Lower leg skin (tissue), 4 donors: ENCODE measurements around the gene STAG1. TPM values are rescaled to one million over a fixed set of nuclear protein-coding genes. Genes with fewer than 3 reads are reported as not detected.
"Not testable (repeated sequence)": the region's sequence is repeated elsewhere in the genome, so short reads cannot be mapped to it uniquely, and the experiment has no call there.

Experiments used
- DNase-seq, 2 donors: peaks; one replicate each; pipeline ENCODE4 v3.0.0-alpha.2; 2019; ENCODE audit warnings: low spot score in 2 of 2
- H3K4me3 ChIP-seq: fragments of 200-600 bp; sonication (generic); 2 replicates; pipeline ENCODE4 v1.5.1; 2017; ENCODE audit warnings: mild to moderate bottlenecking, low read depth; ENCODE audit not compliant: poor library complexity, severe bottlenecking
- CTCF ChIP-seq, 3 donors: fragments of 450-650 bp; IDR thresholded peaks; one replicate each; pipeline ENCODE4 v1.5.1; 2016; ENCODE audit warnings: antibody characterized with exemption in 3 of 3, mild to moderate bottlenecking in 3 of 3, moderate library complexity in 2 of 3
- POLR2A ChIP-seq, 2 donors: fragments of 450-650 bp; IDR thresholded peaks; one replicate each; pipeline ENCODE4 v1.6.1; 2016 to 2017; ENCODE audit warnings: antibody characterized with exemption in 2 of 2, mild to moderate bottlenecking in 1 of 2, moderate library complexity in 1 of 2
- WGBS, 2 donors: methylation state at CpG; one replicate each; pipeline ENCODE4 v1.1.5; 2018; 5-methylcytosine and 5-hydroxymethylcytosine counted together
- intact Hi-C: fragments of 100-400 bp; cut with DNase I; formaldehyde crosslinking; loops from one replicate; pipeline ENCODE4 v1.15.0; 2023; ENCODE audit warnings: low total_unique reads
- total RNA-seq, 4 donors: library from RNA; depleted of rRNA; stranded (reverse); fragments of >200 nt; gene quantifications; one replicate each; pipeline ENCODE4 v1.1.0, GENCODE V29; 2016

Gene STAG1
- total RNA-seq, 4 donors from 2014 or later, result 32.1 to 37.7 (median 34.4) TPM

- TF ChIP-seq CTCF (IDR thresholded peaks at IDR 0.05), result no peak
- no peak for TF ChIP-seq POLR2A (IDR thresholded peaks at IDR 0.05)
- H3K4me3 ChIP-seq, result no peak overlapping the region
- intact Hi-C loops, result no loop called here
- DNase-seq, result no peak
Observed at GRCh38 chr3:136730595-136731273, 21.4 kb downstream of the STAG1 start.

- WGBS, 2 donors, result 21 to 25% methylated on average over 6 of the region's 6 CpGs
- no peak for DNase-seq
- TF ChIP-seq POLR2A (IDR thresholded peaks at IDR 0.05) (no peak), CTCF (IDR thresholded peaks at IDR 0.05) (no peak)
- no peak overlapping the region for H3K4me3 ChIP-seq
- intact Hi-C loops, result no loop called here
Observed at GRCh38 chr3:136728918-136729317, 23.3 kb downstream of the STAG1 start.

- H3K4me3 ChIP-seq, result no peak overlapping the region
- TF ChIP-seq POLR2A (IDR thresholded peaks at IDR 0.05) (no peak), CTCF (IDR thresholded peaks at IDR 0.05) (no peak)
- no peak for DNase-seq
- intact Hi-C loops, result no loop called here
- WGBS, 2 donors, result 59 to 69% methylated on average over 1 of the region's 1 CpG
Observed at GRCh38 chr3:136728473-136728872, 23.7 kb downstream of the STAG1 start.

DNA sequence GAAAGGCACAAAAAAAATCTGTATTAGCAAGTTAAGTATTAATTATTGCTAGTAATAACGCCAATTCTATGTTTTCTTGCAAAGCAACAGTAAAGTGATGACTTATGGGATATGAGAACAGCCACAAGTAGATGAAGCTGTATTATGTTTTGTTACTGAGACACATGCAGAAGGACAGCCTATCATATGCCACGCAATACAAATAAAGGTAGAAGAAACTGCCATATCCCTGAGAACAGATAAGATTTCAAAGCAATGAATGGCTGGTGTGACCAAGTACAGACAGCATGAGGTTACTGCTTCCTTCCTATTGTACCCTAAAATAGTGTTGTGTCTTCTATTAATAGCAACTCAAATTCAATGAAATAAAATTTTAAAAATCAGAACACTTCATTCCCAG, 26.7 kb downstream of the STAG1 start:
- intact Hi-C loops, result no loop called here
- TF ChIP-seq POLR2A (IDR thresholded peaks at IDR 0.05) (no peak), CTCF (IDR thresholded peaks at IDR 0.05) (no peak)
- H3K4me3 ChIP-seq, result no peak overlapping the region
- WGBS, 2 donors, result 63 to 79% methylated on average over 2 of the region's 2 CpGs
- DNase-seq, result no peak

DNA sequence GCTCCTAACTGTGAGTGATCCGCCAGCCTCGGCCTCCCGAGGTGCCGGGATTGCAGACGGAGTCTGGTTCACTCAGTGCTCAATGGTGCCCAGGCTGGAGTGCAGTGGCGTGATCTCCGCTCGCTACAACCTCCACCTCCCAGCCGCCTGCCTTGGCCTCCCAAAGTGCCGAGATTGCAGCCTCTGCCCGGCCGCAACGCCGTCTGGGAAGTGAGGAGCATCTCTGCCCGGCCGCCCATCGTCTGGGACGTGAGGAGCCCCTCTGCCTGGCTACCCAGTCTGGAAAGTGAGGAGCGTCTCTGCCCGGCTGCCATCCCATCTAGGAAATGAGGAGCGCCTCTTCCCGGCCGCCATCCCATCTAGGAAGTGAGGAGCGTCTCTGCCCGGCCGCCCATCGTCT, 29.3 kb downstream of the STAG1 start:
- H3K4me3 ChIP-seq, DNase-seq, intact Hi-C loops: not testable (repeated sequence)
- WGBS, 2 donors, result 96 to 100% methylated on average over 9 to 17 of the region's 27 CpGs

GRCh38 chr3:136722399-136722798, 29.8 kb downstream of the STAG1 start:
- intact Hi-C loops, H3K4me3 ChIP-seq, DNase-seq: not testable (repeated sequence)
- 94 to 97% methylated on average over 3 to 5 of the region's 5 CpGs for WGBS, 2 donors

DNA sequence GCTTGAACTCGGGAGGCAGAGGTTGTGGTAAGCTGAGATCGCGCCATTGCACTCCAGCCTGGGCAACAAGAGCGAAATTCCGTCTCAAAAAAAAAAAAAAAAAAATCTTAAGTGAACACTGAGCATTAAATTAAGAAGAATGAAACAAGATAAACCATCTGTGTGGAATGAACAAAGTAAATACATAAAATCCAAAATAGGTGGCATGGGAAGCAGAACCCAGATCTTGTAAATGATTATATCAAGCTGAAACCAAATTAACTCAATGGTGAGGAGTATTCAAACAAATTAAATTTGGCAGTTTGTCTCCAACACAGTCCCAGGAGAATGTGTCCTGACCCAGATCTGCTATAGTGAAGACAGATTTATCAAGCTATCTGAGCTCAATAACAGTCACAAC, 32.1 kb downstream of the STAG1 start:
- WGBS, 2 donors, result 91 to 96% methylated on average over 5 of the region's 5 CpGs
- no peak overlapping the region for H3K4me3 ChIP-seq
- TF ChIP-seq CTCF (IDR thresholded peaks at IDR 0.05) (no peak), POLR2A (IDR thresholded peaks at IDR 0.05) (no peak)
- intact Hi-C loops, result no loop called here
- no peak for DNase-seq
